GM10847 (cell line): ENCODE results near the gene TAS2R41.

Experiments used
- POLR2A ChIP-seq: IDR thresholded peaks from 2 replicates; pipeline ENCODE4 v1.6.1; 2011; ENCODE audit not compliant: insufficient read length; ENCODE audit errors: extremely low read depth

TAS2R41 gene

GRCh38 chr7:143504215-143504936 is 26.7 kb downstream of the TAS2R41 start:
- no peak for TF ChIP-seq POLR2A

GRCh38 chr7:143504937-143505297 is 27.2 kb downstream of the TAS2R41 start:
- TF ChIP-seq POLR2A = no peak

GRCh38 chr7:143505838-143506237 is 28.2 kb downstream of the TAS2R41 start:
- TF ChIP-seq POLR2A = no peak

GRCh38 chr7:143507094-143507518 is 29.4 kb downstream of the TAS2R41 start:
- TF ChIP-seq POLR2A = no peak

- TF ChIP-seq POLR2A = no peak
These were observed 29.9 kb downstream of the TAS2R41 start for GRCh38 chr7:143507534-143508055.

- no peak for TF ChIP-seq POLR2A
These were observed 33.4 kb downstream of the TAS2R41 start for GRCh38 chr7:143510854-143511592.

GRCh38 chr7:143511593-143512047 is 33.9 kb downstream of the TAS2R41 start:
- TF ChIP-seq POLR2A = no peak

GRCh38 chr7:143512488-143513340 is 35.0 kb downstream of the TAS2R41 start:
- TF ChIP-seq POLR2A = no peak

- TF ChIP-seq POLR2A = no peak
These were observed 36.8 kb downstream of the TAS2R41 start for GRCh38 chr7:143514487-143514886.

- TF ChIP-seq POLR2A = no peak
These were observed 37.5 kb downstream of the TAS2R41 start for GRCh38 chr7:143514995-143515735.

- TF ChIP-seq POLR2A = no peak
These were observed 39.3 kb downstream of the TAS2R41 start for GRCh38 chr7:143516981-143517380.

GRCh38 chr7:143518521-143518920 is 40.8 kb downstream of the TAS2R41 start:
- no peak for TF ChIP-seq POLR2A

GRCh38 chr7:143518941-143519340 is 41.3 kb downstream of the TAS2R41 start:
- TF ChIP-seq POLR2A = no peak

GRCh38 chr7:143519411-143520131 is 41.9 kb downstream of the TAS2R41 start:
- TF ChIP-seq POLR2A = no peak
